Loucy (cell line): ENCODE measurements around the gene ATP11A.

Experiments used
- H2AFZ ChIP-seq: fragments of 200-600 bp; sonication (generic); 2 replicates; pipeline ENCODE4 v1.6.0; 2016; ENCODE audit warnings: antibody characterized with exemption, mild to moderate bottlenecking, low read length, moderate library complexity
- H3F3A ChIP-seq: fragments of 200-600 bp; 2 replicates; pipeline ENCODE4 v1.6.0; 2016; ENCODE audit warnings: antibody characterized with exemption, low read depth, mild to moderate bottlenecking
- H3K27me3 ChIP-seq: fragments of 200-600 bp; sonication (generic); 2 replicates; pipeline ENCODE4 v1.6.1; 2014; ENCODE audit warnings: low read length, mild to moderate bottlenecking; ENCODE audit not compliant: insufficient read depth, poor library complexity, severe bottlenecking
- H3K36me3 ChIP-seq: fragments of 200-600 bp; sonication (generic); 2 replicates; pipeline ENCODE4 v1.6.1; 2016; ENCODE audit warnings: low read length; ENCODE audit not compliant: insufficient read depth
- H3K4me1 ChIP-seq: fragments of 200-600 bp; sonication (generic); 2 replicates; pipeline ENCODE4 v1.5.1; 2014; ENCODE audit warnings: low read length, mild to moderate bottlenecking; ENCODE audit not compliant: insufficient read depth, poor library complexity, severe bottlenecking
- H3K4me2 ChIP-seq: fragments of 200-600 bp; sonication (generic); 2 replicates; pipeline ENCODE4 v1.6.0; 2014; ENCODE audit warnings: antibody characterized with exemption, low read length, low read depth, mild to moderate bottlenecking; ENCODE audit not compliant: poor library complexity, severe bottlenecking
- H3K4me3 ChIP-seq: fragments of 200-600 bp; sonication (generic); 2 replicates; pipeline ENCODE4 v1.5.1; 2014; ENCODE audit warnings: low read length, mild to moderate bottlenecking, mixed read lengths; ENCODE audit not compliant: poor library complexity, severe bottlenecking
- H3K79me2 ChIP-seq: fragments of 200-600 bp; sonication (generic); 2 replicates; pipeline ENCODE4 v1.6.1; 2014; ENCODE audit warnings: low read length; ENCODE audit not compliant: insufficient read depth
- H3K9ac ChIP-seq: fragments of 200-600 bp; sonication (generic); 2 replicates; pipeline ENCODE4 v1.6.0; 2014; ENCODE audit warnings: mild to moderate bottlenecking, low read depth, low read length, moderate library complexity; ENCODE audit not compliant: poor library complexity, severe bottlenecking
- H3K9me2 ChIP-seq: fragments of 200-600 bp; sonication (generic); replicated peaks from 2 replicates; pipeline ENCODE4 v1.6.1; 2016; ENCODE audit warnings: low read depth, low read length, mixed read lengths
- H3K9me3 ChIP-seq: fragments of 200-600 bp; sonication (generic); 2 replicates; pipeline ENCODE4 v1.6.1; 2014; ENCODE audit warnings: mild to moderate bottlenecking, antibody characterized with exemption, low read length, low read depth; ENCODE audit not compliant: insufficient read depth
- H4K20me1 ChIP-seq: fragments of 200-600 bp; sonication (generic); 2 replicates; pipeline ENCODE4 v1.6.0; 2014; ENCODE audit warnings: antibody characterized with exemption, low read length, mild to moderate bottlenecking; ENCODE audit not compliant: insufficient read depth, poor library complexity, severe bottlenecking
- EZH2phosphoT487 ChIP-seq: fragments of 200-600 bp; IDR thresholded peaks from 2 replicates; pipeline ENCODE4 v1.6.1; 2018; ENCODE audit warnings: antibody characterized with exemption, mild to moderate bottlenecking, moderate library complexity, borderline replicate concordance
- TF ChIP-seq, protein P1 (sequence below): fragments of 200-600 bp; sonication (generic); conservative IDR thresholded peaks from 2 replicates; pipeline ENCODE4 v1.5.1; 2014; ENCODE audit warnings: mild to moderate bottlenecking, antibody characterized with exemption, low read length

The ATP11A gene

DNA sequence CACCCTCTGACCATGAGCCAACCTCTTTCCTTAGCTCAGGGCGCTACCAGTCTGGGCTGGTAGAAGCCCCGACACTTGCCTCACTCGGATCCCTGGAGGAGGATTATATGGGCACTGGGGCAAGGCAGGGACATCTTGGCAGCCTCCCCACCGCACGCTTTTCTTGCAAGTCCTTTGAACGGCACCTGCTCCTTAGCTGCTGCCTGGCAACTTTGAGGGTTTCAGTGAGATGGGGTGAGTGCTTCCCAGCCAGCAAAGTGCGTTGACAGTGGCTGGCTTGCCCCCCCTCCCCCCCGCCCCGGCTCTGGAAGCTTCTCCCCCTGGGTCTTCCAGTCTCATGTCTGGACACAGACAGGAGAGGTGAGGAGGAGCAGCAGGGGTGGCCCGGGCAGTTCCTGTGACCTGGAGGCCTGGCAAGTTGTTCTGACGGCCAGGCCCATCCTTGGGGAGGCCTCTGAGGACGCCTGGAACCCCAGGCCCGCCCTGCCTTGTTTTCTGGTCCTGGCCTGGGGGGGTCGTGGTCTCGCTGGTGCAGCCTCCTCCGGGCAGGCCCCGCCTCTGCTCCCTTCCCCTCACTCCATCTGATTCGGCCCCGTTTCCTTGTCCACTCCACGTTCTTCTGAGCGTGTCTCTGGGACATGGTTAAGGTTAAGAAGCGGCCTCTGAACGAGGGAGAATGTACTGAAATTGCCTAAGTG lies 75.2 kb downstream of the ATP11A start:
- Histone ChIP-seq H3K9ac (no peak overlapping the region), H3K4me1 (no peaks in the 10 kb centered on the region), H2AFZ (no peak overlapping the region), H3K4me2 (no peak overlapping the region), H3K79me2 (no peaks in the 10 kb centered on the region), H3K9me2 (no peaks in the 10 kb centered on the region), H3F3A (no peaks in the 10 kb centered on the region), H3K4me3 (no peak overlapping the region), H4K20me1 (no peaks in the 10 kb centered on the region), H3K27me3 (no peaks in the 10 kb centered on the region), H3K9me3 (no peaks in the 10 kb centered on the region), H3K36me3 (no peaks in the 10 kb centered on the region)
- TF ChIP-seq, protein P1, sequence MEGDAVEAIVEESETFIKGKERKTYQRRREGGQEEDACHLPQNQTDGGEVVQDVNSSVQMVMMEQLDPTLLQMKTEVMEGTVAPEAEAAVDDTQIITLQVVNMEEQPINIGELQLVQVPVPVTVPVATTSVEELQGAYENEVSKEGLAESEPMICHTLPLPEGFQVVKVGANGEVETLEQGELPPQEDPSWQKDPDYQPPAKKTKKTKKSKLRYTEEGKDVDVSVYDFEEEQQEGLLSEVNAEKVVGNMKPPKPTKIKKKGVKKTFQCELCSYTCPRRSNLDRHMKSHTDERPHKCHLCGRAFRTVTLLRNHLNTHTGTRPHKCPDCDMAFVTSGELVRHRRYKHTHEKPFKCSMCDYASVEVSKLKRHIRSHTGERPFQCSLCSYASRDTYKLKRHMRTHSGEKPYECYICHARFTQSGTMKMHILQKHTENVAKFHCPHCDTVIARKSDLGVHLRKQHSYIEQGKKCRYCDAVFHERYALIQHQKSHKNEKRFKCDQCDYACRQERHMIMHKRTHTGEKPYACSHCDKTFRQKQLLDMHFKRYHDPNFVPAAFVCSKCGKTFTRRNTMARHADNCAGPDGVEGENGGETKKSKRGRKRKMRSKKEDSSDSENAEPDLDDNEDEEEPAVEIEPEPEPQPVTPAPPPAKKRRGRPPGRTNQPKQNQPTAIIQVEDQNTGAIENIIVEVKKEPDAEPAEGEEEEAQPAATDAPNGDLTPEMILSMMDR: no peak
- TF ChIP-seq EZH2phosphoT487: no peak

DNA sequence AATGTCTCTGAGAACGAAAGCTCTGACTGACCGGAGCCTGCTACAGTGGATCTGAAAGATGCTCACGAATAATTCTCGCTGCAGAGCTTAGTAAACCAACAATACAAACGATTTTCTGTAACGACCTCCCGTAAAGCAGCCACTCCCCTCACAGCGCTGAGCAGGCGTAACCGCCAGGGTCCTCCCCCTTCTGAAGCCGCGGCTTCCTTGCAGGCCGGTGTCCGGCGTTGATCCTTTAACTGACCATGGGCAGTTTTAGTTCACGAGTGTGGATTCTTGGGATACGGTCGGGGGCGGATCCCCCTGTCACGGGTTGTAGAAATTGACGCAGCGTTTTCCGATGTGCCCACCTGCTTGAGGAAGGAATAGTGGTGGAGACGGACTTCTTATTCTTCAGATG lies 75.9 kb downstream of the ATP11A start:
- H3K79me2 ChIP-seq: no peaks in the 10 kb centered on the region
- H3K4me2 ChIP-seq: no peak overlapping the region
- H3K4me3 ChIP-seq: no peak overlapping the region
- H3K9me3 ChIP-seq: no peaks in the 10 kb centered on the region
- H3K36me3 ChIP-seq: no peaks in the 10 kb centered on the region
- no peaks in the 10 kb centered on the region for H3K4me1 ChIP-seq
- no peaks in the 10 kb centered on the region for H4K20me1 ChIP-seq
- H3K27me3 ChIP-seq: no peaks in the 10 kb centered on the region
- no peaks in the 10 kb centered on the region for H3F3A ChIP-seq
- no peaks in the 10 kb centered on the region for H3K9me2 ChIP-seq
- H3K9ac ChIP-seq: no peak overlapping the region
- H2AFZ ChIP-seq: no peak overlapping the region
- TF ChIP-seq, protein P1: no peak
- TF ChIP-seq EZH2phosphoT487: no peak

DNA sequence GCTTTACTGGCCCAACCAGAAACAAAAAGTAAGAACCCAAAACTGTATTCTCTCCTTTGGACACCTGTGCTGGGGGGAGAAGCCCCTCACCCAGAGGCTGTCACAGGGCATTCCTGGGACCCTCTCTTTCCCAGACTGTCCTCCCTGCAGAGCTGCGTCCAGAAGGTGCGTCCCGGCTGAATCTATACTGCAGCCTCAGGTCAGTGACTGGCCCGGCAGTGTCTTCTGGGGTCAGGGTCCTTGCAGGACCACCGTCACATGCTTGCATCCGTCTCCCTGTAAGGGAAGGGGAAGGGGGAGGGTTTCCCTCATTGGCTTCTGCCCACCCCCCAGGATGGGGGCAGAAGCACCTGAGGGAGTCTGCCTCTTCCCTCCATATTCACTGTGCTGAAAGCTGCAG lies 76.5 kb downstream of the ATP11A start:
- no peaks in the 10 kb centered on the region for H3K9me3 ChIP-seq
- H3K9me2 ChIP-seq: no peaks in the 10 kb centered on the region
- no peaks in the 10 kb centered on the region for H3F3A ChIP-seq
- no peaks in the 10 kb centered on the region for H3K4me1 ChIP-seq
- no peaks in the 10 kb centered on the region for H3K36me3 ChIP-seq
- no peaks in the 10 kb centered on the region for H4K20me1 ChIP-seq
- no peaks in the 10 kb centered on the region for H3K79me2 ChIP-seq
- no peak overlapping the region for H2AFZ ChIP-seq
- no peak overlapping the region for H3K9ac ChIP-seq
- no peaks in the 10 kb centered on the region for H3K27me3 ChIP-seq
- no peak overlapping the region for H3K4me2 ChIP-seq
- no peak overlapping the region for H3K4me3 ChIP-seq
- TF ChIP-seq EZH2phosphoT487: no peak
- TF ChIP-seq, protein P1: no peak
